ENCODE results near the gene NOL8. TPM values are rescaled to one million over a fixed set of nuclear protein-coding genes. Genes with fewer than 3 reads are reported as not detected.

Gene NOL8
- polyA plus RNA-seq, 1 donor (not counting 4 experiments of a cell fraction or from before 2014, with no cell fraction given): 28.9 TPM

- DNase-seq (ENCODE audit: low read depth, low spot score): no peak
- H3K9me1 ChIP-seq (ENCODE audit: control insufficient read depth, extremely low read depth, insufficient read depth, low read length): no peaks in the 10 kb centered on the region
- TF ChIP-seq CTCF (optimal IDR thresholded peaks at IDR 0.05 in 1 of 3, IDR thresholded peaks at IDR 0.05 in 1 of 3, conservative IDR thresholded peaks at IDR 0.05 in 1 of 3; ENCODE audit: extremely low read depth in 1 of 3, insufficient read depth in 2 of 3, low read length in 3 of 3): no peak
- TF ChIP-seq EZH2 (IDR thresholded peaks at IDR 0.05; ENCODE audit: low read length): no peak
- peaks cover 27% of the 10 kb centered on the region for H3K4me1 ChIP-seq (ENCODE audit: control insufficient read depth, extremely low read depth, insufficient read depth, low read length)
- H2AFZ ChIP-seq (ENCODE audit: control insufficient read depth, low read length): peak overlapping the region; percentile 99
- dilution Hi-C loops (cut with MboI; ENCODE audit: extremely low pct_ligation_motif_present, low sequenced_read_pairs): no loop called here
- no peaks in the 10 kb centered on the region for H4K20me1 ChIP-seq (ENCODE audit: control insufficient read depth, extremely low read depth, insufficient read depth, low read length)
- peaks cover 9 to 15% of the 10 kb centered on the region in 2 experiments for H3K36me3 ChIP-seq (ENCODE audit: control insufficient read depth in 2 of 2, extremely low read depth in 1 of 2, insufficient read depth in 2 of 2, low read length in 2 of 2)
- H3K4me2 ChIP-seq (ENCODE audit: control insufficient read depth, extremely low read depth, insufficient read depth, low read depth, low read length): peak overlapping the region; percentile 84
- peak overlapping the region; percentile 75 to 98 (median 93) for H3K4me3 ChIP-seq (ENCODE audit: control insufficient read depth in 2 of 3, extremely low read depth in 1 of 3, insufficient read depth in 2 of 3, low read depth in 1 of 3, low read length in 3 of 3)
- H3K79me2 ChIP-seq (ENCODE audit: control insufficient read depth, insufficient read depth, low read length): peaks cover 24% of the 10 kb centered on the region
- H3K9ac ChIP-seq (ENCODE audit: control insufficient read depth, extremely low read depth, insufficient read depth, low read length): peak overlapping the region; percentile 100
- H3K27me3 ChIP-seq (ENCODE audit: control insufficient read depth, extremely low read depth, insufficient read depth, low read length): no peaks in the 10 kb centered on the region
- H3K27ac ChIP-seq (ENCODE audit: control insufficient read depth, insufficient read depth, low read length): peak overlapping the region; percentile 100
- H3K9me3 ChIP-seq (ENCODE audit: control insufficient read depth, low read depth, low read length): no peaks in the 10 kb centered on the region
- no peak for FAIRE-seq
Observed at GRCh38 chr9:92324889-92325268, 271 bp downstream of the NOL8 start.

GRCh38 chr9:92324431-92324830 lies 719 bp downstream of the NOL8 start:
- DNase-seq (ENCODE audit: low read depth, low spot score) (no peak), FAIRE-seq (no peak)
- Histone ChIP-seq H2AFZ (ENCODE audit: control insufficient read depth, low read length) (no peak overlapping the region), H3K4me1 (ENCODE audit: control insufficient read depth, extremely low read depth, insufficient read depth, low read length) (peaks cover 27% of the 10 kb centered on the region), H3K9me3 (ENCODE audit: control insufficient read depth, low read depth, low read length) (no peaks in the 10 kb centered on the region), H3K9ac (ENCODE audit: control insufficient read depth, extremely low read depth, insufficient read depth, low read length) (peak overlapping the region; percentile 100), H3K27me3 (ENCODE audit: control insufficient read depth, extremely low read depth, insufficient read depth, low read length) (no peaks in the 10 kb centered on the region), H3K4me2 (ENCODE audit: control insufficient read depth, extremely low read depth, insufficient read depth, low read depth, low read length) (peak overlapping the region; percentile 84), H3K79me2 (ENCODE audit: control insufficient read depth, insufficient read depth, low read length) (peaks cover 24% of the 10 kb centered on the region), H3K4me3 (ENCODE audit: control insufficient read depth in 2 of 3, extremely low read depth in 1 of 3, insufficient read depth in 2 of 3, low read depth in 1 of 3, low read length in 3 of 3) (peak overlapping the region; percentile 75 to 98 (median 93)), H3K27ac (ENCODE audit: control insufficient read depth, insufficient read depth, low read length) (peak overlapping the region; percentile 100), H3K9me1 (ENCODE audit: control insufficient read depth, extremely low read depth, insufficient read depth, low read length) (no peaks in the 10 kb centered on the region), H3K36me3 (ENCODE audit: control insufficient read depth in 2 of 2, extremely low read depth in 1 of 2, insufficient read depth in 2 of 2, low read length in 2 of 2) (peaks cover 12 to 20% of the 10 kb centered on the region in 2 experiments), H4K20me1 (ENCODE audit: control insufficient read depth, extremely low read depth, insufficient read depth, low read length) (no peaks in the 10 kb centered on the region)
- dilution Hi-C loops (cut with MboI; ENCODE audit: extremely low pct_ligation_motif_present, low sequenced_read_pairs): no loop called here
- TF ChIP-seq EZH2 (IDR thresholded peaks at IDR 0.05; ENCODE audit: low read length) (no peak), CTCF (optimal IDR thresholded peaks at IDR 0.05 in 1 of 3, IDR thresholded peaks at IDR 0.05 in 1 of 3, conservative IDR thresholded peaks at IDR 0.05 in 1 of 3; ENCODE audit: extremely low read depth in 1 of 3, insufficient read depth in 2 of 3, low read length in 3 of 3) (no peak)
